Renal cortex interstitium (tissue), 11 donors: ENCODE data around the gene TBL3. TPM values are rescaled to one million over a fixed set of nuclear protein-coding genes. Genes with fewer than 3 reads are reported as not detected.
"Not testable (repeated sequence)": the region's sequence is repeated elsewhere in the genome, so short reads cannot be mapped to it uniquely, and the experiment has no call there.

Source experiments
- DNase-seq, 11 donors: peaks; one replicate each; pipeline ENCODE4 v3.0.0-alpha.2; 2013; ENCODE audit warnings: low read depth in 9 of 11, low spot score in 4 of 11; ENCODE audit errors: extremely low read depth in 1 of 11
- polyA plus RNA-seq, 3 donors: library from polyadenylated mRNA; unstranded; fragments of 120-200 nt; gene quantifications; one replicate each; pipeline ENCODE4 v1.2.1, GENCODE V29; 2013; ENCODE audit not compliant: insufficient read length in 3 of 3

Gene TBL3
- polyA plus RNA-seq, 3 donors: 28.6 to 44.0 (median 41.6) TPM

GRCh38 chr16:1940273-1941161 is 31.3 kb upstream of the TBL3 start:
- DNase-seq: no peak

DNA sequence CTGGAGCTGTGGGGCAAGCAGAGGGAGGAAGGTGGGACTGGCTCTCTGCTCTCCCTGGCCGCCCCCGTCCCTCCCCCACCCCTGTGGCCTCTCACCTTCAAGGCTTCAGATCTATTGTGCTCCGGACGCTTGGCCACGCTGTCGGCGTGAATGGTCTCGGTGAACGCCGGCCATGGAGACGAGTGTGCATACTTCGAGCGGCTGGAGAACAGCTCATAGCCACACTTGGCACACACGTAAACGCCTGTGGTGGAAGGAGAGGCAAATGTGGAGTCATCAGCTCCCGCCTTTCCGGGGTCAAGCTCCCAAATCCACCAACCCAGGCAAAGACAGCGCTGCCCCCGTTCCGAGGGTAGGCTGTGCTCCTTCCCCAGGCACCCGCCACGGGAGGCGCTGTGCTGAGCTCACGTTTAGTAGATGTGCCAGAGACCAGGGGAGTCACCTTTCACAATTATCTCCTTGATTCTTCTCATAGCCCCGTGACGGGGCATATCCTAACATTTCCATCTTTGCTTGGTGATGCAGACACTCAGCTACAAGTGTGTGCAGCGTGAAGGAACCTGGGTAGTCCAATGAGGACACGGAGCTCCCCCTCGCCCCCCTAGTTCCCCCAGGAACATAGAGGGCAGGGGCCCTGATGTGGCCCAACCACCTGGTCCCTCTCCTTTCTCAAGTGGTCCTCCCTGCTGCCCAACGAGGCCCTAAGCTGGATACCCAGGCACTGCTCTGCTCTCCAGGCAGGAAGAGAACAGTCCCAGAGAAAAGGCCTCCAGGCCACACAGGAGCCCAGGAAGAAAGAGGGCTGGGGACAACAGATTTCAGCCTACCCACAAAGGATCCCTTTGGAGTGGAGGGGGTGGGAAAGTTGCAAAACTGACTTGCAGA is 30.4 kb upstream of the TBL3 start:
- DNase-seq: no peak

- DNase-seq: no peak
Measured at GRCh38 chr16:1942047-1942809, 29.6 kb upstream of the TBL3 start.

DNA sequence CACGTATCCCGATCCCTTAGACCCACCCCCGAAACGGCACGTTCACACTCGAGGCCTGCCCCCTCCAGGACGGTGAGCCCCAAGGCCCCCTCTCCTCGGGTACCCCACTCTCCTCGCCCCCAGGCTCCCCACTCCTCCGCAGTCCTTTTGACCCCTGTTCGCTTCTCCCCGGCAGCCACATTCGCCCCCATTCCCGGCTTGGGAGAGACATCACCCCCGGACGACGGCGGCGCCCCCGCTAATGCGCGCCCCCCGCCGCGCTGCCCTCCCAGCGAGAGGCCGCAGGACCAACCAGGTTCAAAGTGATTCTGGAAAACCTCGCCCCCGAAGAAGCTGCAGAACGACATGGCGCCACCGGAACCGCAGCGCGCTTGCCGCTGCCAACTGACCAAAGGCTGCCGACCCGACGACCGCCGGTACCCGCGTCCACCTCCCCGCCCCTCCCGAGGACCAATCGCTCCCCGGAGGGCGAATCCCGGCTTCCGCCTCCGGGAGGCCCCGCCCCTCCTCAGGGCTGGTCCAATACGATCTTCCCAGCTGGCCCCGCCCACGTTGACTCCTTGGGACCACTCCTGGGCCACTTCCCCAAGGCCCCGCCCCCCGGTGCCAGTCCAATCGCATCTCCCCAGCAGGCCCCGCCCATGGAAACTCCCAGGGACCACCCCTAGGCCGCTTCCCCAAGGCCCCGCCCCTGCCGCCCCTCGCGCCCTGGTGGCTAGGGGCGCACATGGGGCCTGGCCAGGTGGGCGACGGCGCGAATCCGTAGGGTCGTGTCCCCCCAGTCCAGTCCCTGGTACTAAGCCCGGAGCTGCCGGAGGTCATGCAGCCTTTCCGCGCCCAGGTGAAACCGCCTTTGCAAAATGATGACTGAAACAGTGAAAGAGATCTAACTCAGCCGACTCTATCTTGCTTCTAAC is 28.8 kb upstream of the TBL3 start, which contains the start of gene MSRB1:
TSS of gene MSRB1 (minus strand) at position 390 of the 917 bp plus-strand sequence. CDS start at position 347, 43 bp downstream.
- DNase-seq: peak; percentile 94 to 99 (median 99)

DNA sequence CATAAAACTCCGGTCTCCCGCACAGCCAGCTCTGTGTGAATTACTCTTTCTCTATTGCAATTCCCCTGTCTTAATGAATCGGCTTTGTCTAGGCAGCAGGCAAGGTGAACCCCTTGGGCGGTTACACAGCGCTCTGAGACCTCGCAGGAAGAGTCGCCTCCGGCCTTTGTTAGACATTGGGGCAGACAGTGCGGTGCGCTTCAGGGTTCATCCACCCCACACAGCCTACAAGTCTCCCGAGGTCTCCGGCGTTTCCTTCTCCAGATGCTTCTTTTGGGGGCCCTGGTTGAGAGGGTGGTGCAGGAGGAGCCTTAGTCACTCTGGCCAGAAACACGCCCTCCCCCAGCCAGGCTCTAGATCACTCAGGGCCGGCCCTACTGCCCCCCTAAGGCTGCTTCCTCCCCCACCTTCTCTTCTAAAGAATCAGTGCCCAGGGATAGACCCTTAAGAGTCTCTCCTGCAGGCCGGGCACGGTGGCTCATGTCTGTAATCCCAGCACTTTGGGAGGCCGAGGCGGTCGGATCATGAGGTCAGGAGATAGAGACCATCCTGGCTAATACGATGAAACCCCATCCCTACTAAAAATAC is 27.1 kb upstream of the TBL3 start:
- DNase-seq: no peak

DNA sequence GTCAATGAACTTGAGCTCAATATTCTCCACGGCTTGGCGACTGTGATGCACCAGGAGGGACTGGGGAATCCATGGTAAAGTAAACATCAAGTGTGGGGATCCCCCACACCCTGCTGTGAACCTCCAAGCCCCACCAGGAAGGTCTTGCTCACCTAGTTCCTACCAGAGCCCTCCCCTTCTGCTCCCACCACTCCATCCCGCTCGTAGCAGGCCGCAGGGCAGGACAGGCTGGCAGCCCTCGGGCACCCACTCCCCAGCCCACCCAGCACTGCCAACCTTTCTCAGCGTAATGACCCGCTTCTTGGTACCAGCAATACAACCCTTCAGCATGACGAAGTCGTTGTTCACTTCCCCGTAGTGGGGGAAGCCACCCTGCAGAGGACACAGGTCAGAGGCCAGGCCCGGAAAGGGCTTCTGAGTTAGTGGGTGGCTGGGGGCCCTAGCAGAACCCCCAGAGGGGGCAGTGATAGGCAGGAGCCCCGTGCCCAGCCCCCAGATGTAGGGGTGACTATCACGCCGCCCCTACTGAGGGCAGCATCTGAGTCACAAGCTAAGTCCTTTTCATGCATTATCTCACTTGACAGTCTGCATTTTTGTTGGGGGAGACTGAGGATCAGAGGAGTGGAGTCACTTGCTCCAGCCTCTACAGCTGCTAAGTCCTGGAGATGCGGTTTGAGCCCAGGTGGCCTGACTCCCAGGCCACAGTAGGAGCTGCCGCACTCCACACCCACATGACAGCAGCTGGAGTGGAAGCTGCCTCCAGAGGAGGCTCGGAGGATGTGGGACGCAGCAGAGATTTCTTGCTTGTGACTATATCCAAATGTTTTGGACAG is 26.1 kb upstream of the TBL3 start:
- DNase-seq: no peak

DNA sequence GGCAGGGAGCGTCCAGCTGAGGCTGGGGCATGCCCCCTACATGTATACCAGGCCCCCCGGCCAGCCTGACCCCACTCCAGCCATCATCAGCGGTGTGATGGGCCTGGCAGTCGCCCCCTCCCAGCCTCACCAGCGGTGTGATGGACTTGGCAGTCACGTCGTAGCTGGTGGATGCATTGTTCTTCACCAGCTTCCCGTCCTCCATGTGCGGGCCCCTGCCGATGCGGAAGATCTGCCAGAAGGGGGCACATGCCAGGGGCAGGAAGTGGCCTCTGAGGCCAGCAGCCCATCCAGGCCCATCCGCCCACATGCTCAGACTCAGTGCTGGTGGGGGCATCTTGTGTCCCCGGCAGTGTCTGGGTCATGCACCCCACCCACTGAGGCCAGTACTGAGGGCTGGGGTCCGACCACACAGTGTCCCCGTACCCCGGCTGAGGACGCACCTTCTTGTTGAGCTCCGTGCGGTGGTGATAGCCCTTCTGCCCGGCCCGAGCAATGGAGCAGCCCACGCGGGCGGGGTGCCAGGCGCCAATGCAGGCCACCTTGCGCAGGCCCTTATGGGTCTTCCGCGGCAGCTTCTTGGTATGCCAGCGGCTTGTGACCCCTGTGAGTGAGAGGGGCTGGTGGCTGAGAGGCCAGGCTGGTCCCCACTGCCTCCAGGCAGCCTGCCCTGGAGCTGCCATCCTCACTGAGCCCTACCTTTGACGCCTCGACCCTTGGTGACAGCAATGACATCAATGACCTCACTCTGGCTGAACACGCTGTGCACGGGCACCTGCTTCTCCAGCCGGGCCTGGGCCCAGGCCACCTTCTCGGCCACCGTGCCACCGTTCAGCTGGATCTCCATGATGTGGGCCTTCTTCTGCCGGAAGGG is 25.1 kb upstream of the TBL3 start:
- DNase-seq: no peak

DNA sequence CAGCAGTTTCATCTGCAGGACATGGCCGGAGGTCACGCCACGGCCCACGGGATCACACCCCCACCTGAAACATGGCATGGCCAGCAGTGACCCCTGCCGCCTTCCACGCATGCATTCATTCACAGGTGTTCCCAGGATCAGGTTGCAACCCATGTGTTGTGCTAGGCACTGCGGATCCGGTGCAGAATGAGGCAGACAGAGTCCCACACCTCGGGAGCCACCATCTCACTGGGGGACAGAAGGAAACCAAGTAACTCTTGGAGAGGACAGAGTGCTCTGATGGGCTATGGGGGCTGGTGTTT is 24.5 kb upstream of the TBL3 start:
- DNase-seq: no peak

GRCh38 chr16:1949507-1949906 is 22.3 kb upstream of the TBL3 start:
- DNase-seq: no peak

DNA sequence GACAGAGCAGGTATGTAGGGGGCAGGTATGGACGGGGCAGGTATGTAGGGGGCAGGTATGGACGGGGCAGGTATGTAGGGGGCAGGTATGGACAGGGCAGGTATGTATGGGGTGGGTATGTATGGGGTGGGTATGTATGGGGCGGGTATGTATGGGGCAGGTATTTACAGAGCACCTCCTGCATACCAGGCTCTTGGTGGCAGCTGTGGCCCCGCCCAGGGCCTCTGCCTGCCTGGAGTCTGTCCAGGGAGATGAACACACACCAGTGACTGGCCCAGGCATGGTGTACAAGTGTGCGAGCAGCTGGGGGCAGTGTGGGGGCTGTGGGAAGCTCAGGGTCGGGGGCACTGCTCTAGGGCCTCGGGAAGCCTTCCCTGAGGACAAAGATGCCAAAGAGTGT is 21.8 kb upstream of the TBL3 start:
- no peak for DNase-seq

DNA sequence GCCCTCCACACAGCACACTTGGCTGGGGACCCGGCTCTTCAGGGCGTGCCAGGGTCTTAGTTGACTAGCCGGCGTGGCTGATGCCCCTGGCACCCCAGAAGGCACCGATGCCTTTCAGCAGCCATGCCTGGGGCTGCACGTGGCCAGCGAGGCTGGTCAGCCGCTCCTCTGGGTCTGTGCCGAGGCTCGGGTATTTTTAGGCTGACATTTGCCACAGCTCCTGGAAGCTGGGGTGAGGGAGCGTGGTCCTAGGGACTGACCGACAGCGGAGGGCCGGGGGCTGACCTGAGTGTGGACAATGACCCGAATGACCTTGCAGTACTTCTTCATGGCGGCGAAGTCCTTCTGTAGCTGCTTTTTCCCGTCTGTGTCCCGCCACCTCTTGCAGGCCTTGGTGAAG is 21.3 kb upstream of the TBL3 start:
- DNase-seq: no peak

- no peak for DNase-seq
Measured at GRCh38 chr16:1953734-1954133, 18.1 kb upstream of the TBL3 start.

GRCh38 chr16:1957434-1958142 is 14.3 kb upstream of the TBL3 start:
- DNase-seq: not testable (repeated sequence)

GRCh38 chr16:1958143-1958491 is 13.7 kb upstream of the TBL3 start:
- DNase-seq: not testable (repeated sequence)

- DNase-seq: no peak
Measured at GRCh38 chr16:1958715-1959268, 13.1 kb upstream of the TBL3 start.
